HepG2 (cell line): Measurements from ENCODE around the gene PREX1.

Experiments used
- ATF3 ChIP-seq: sonication (generic); formaldehyde crosslinking; IDR thresholded peaks from 2 replicates; pipeline ENCODE4 v1.4.0; 2020; ENCODE audit warnings: missing genetic modification reagents
- POLR2A ChIP-seq, 2 experiments: IDR thresholded peaks; 2 replicates each; pipeline ENCODE4 v1.6.1; 2011; ENCODE audit warnings: low read depth in 2 of 2, low read length in 2 of 2, mild to moderate bottlenecking in 1 of 2, moderate library complexity in 1 of 2; ENCODE audit not compliant: insufficient read depth in 1 of 2
- SALL2 ChIP-seq: sonication (generic); formaldehyde crosslinking; IDR thresholded peaks from 2 replicates; pipeline ENCODE4 v1.8.1; 2023; ENCODE audit warnings: mild to moderate bottlenecking, missing genetic modification reagents, inconsistent platforms
- ZNF607 ChIP-seq: sonication (generic); formaldehyde crosslinking; IDR thresholded peaks from 2 replicates; pipeline ENCODE4 v1.5.1; 2020; ENCODE audit warnings: missing genetic modification reagents, mild to moderate bottlenecking, borderline replicate concordance

- TF ChIP-seq SALL2 (CRISPR knock-in tag) (no peak), ATF3 (CRISPR knock-in tag) (no peak), POLR2A (IDR thresholded peaks at IDR 0.05; ENCODE audit: insufficient read depth in 1 of 2, low read depth in 2 of 2, low read length in 2 of 2) (no peak), ZNF607 (CRISPR knock-in tag) (no peak)
These were observed 211.9 kb downstream of the PREX1 start for GRCh38 chr20:48615871-48616270.
